ENCODE measurements around the gene TRPV4.

DNA sequence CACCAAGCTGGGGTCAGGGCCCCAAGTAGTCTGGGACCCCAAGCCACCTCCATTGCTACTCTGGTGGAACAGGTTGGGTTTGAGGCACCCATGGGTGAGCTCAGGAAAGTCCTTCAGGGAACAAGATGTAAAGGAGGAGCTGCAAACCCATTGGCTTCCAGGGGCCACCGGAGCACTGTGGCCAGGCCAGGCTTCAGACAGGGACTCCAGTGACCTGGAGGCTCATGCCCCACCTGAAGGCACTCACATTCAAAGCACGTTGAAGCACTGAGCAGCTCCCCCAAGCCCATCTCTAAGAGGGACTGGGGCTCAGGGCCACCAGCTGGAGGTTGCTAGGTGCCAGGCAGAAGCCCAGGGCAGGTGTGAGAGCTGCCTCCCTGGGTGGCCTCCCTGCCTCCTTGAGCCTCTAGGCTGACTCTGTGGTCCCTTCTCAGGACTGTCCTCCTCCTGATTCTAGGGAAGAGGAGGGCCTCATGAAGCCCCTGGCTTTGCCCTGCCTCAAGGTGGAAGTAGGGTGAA, 70.5 kb downstream of the TRPV4 start:
- no peak for TF ChIP-seq POLR2A (IDR thresholded peaks at IDR 0.05)
- TF ChIP-seq POLR2AphosphoS5 (IDR thresholded peaks at IDR 0.05): no peak
